ENCODE results near the gene KRTAP12-4.

GRCh38 chr21:44630440-44630839 lies 24.0 kb downstream of the KRTAP12-4 start:
- TF ChIP-seq ZNF274 (IDR thresholded peaks at IDR 0.05; ENCODE audit: low read depth, low read length) (no peak), YY1 (IDR thresholded peaks at IDR 0.05; ENCODE audit: insufficient read depth, insufficient read length) (no peak)
